BE2C (cell line): Measurements from ENCODE around the gene GAB4.

Experiments used
- DNase-seq: peaks from one replicate; pipeline ENCODE4 v3.0.0-alpha.2; 2020
- H3K27me3 ChIP-seq: fragments of 250-450 bp; sonication (Bioruptor Pico); 2 replicates; pipeline ENCODE4 v1.5.1; 2020; ENCODE audit warnings: mild to moderate bottlenecking
- H3K36me3 ChIP-seq: fragments of 250-450 bp; sonication (Bioruptor Pico); 2 replicates; pipeline ENCODE4 v1.5.1; 2020; ENCODE audit warnings: mild to moderate bottlenecking
- H3K4me1 ChIP-seq: fragments of 250-450 bp; sonication (Bioruptor Pico); 2 replicates; pipeline ENCODE4 v1.5.1; 2020
- H3K4me3 ChIP-seq: 2 replicates; pipeline ENCODE4 v1.5.1; 2011; ENCODE audit warnings: low read depth, low read length
- H3K9me3 ChIP-seq: fragments of 250-450 bp; sonication (Bioruptor Pico); 2 replicates; pipeline ENCODE4 v1.5.1; 2020
- CTCF ChIP-seq: IDR thresholded peaks from 2 replicates; pipeline ENCODE4 v1.5.1; 2012; ENCODE audit warnings: mild to moderate bottlenecking, low read depth, low read length

The GAB4 gene

GRCh38 chr22:16987822-16988221 lies 20.2 kb downstream of the GAB4 start:
- Histone ChIP-seq H3K27me3 (no peaks in the 10 kb centered on the region), H3K36me3 (no peaks in the 10 kb centered on the region), H3K9me3 (no peaks in the 10 kb centered on the region), H3K4me1 (no peaks in the 10 kb centered on the region), H3K4me3 (no peak overlapping the region)
- no peak for TF ChIP-seq CTCF
- no peak for DNase-seq

GRCh38 chr22:16975155-16975885 lies 32.7 kb downstream of the GAB4 start:
- Histone ChIP-seq H3K4me3 (no peak overlapping the region), H3K27me3 (no peaks in the 10 kb centered on the region)

DNA sequence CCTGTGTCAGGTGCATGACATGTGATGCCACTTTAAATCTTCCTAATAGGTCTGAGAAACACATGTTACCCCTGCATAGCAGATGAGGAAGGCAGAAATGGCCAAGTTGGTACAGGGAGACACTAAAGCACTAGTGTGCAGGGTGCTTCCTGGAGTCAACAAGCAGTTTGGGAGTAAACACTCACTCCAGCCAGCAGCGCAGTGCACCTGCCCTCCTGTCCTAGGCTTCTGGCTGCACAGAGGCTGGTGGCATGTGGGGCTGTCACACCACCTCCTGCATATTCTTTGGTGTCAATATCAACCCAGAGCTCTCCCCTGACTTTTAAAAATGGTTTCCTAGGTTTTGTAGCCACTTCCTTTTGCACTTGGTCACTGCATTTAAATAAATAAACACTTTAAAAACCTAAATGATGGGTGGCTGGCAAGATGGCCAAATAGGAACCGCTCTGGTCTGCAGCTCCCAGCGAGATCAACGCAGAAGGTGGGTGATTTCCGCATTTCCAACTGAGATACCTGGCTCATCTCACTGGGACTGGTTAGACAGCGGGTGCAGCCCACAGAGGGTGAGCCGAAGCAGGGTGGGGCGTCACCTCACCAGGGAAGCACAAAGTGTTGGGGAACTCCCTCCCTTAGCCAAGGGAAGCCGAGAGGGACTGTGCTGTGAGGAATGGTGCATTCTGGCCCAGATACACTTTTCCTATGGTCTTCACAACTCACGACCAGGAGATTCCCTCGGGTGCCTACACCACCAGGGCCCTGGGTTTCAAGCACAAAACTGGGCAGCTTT lies 33.5 kb downstream of the GAB4 start:
- no peaks in the 10 kb centered on the region for H3K4me1 ChIP-seq
- no peaks in the 10 kb centered on the region for H3K36me3 ChIP-seq
- H3K27me3 ChIP-seq: no peaks in the 10 kb centered on the region
- H3K9me3 ChIP-seq: no peaks in the 10 kb centered on the region
- no peak for DNase-seq
- TF ChIP-seq CTCF: no peak
- H3K4me3 ChIP-seq: no peak overlapping the region

More at GRCh38 chr22:16975155-16975885, 32.7 kb downstream of the GAB4 start:
- DNase-seq: no peak
- no peaks in the 10 kb centered on the region for H3K4me1 ChIP-seq
- no peaks in the 10 kb centered on the region for H3K9me3 ChIP-seq
- TF ChIP-seq CTCF: no peak
- no peaks in the 10 kb centered on the region for H3K36me3 ChIP-seq

DNA sequence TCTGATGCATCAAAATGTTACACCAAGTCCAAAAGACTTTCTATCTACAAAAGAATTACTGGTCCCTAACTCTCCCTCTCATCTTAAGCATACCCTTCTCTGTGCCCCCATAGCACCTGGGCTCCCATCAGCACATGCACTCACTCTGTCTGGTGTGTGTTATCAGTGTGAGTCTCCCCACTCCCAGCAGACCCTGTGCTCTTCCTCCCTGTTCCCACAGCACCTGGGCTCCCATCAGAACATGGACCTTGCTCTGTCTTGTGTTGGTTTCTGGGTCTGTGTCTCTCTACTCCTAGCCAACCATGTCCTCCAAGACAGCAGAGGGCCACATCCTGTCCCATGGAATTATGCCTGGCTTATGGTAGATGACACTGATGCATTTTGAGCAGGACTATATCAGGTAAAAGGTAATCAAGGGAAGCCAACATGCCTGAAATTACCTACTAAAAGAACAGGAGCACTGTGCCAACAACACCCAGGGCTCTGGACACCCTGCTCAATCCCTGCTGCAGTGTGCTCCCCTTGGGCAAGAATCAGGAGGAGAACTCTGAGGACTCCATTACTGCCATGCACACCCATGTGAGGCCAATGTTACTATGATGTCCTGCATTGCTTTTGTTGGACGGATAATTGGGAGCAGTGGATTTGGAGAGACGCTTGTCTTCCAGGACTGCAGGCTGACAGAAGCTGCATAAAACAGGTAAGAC lies 34.3 kb downstream of the GAB4 start:
- Histone ChIP-seq H3K9me3 (no peaks in the 10 kb centered on the region), H3K36me3 (no peaks in the 10 kb centered on the region), H3K27me3 (no peaks in the 10 kb centered on the region), H3K4me1 (no peaks in the 10 kb centered on the region), H3K4me3 (no peak overlapping the region)
- TF ChIP-seq CTCF: no peak
- DNase-seq: no peak

- H3K9me3 ChIP-seq: no peaks in the 10 kb centered on the region
- no peak for DNase-seq
- no peak overlapping the region for H3K4me3 ChIP-seq
- no peaks in the 10 kb centered on the region for H3K36me3 ChIP-seq
- TF ChIP-seq CTCF: no peak
- H3K27me3 ChIP-seq: no peaks in the 10 kb centered on the region
- no peaks in the 10 kb centered on the region for H3K4me1 ChIP-seq
Observed at GRCh38 chr22:16972311-16972710, 35.7 kb downstream of the GAB4 start.

- H3K27me3 ChIP-seq: no peaks in the 10 kb centered on the region
- H3K4me3 ChIP-seq: no peak overlapping the region
- no peaks in the 10 kb centered on the region for H3K36me3 ChIP-seq
- no peak for DNase-seq
- no peaks in the 10 kb centered on the region for H3K4me1 ChIP-seq
- no peaks in the 10 kb centered on the region for H3K9me3 ChIP-seq
- no peak for TF ChIP-seq CTCF
Observed at GRCh38 chr22:16970446-16970845, 37.6 kb downstream of the GAB4 start.
